ENCODE results near the gene CTXN1.
"Not testable (repeated sequence)": the region's sequence is repeated elsewhere in the genome, so short reads cannot be mapped to it uniquely, and the experiment has no call there.

The CTXN1 gene

GRCh38 chr19:7900401-7900870, 25.5 kb downstream of the CTXN1 start:
- DNase-seq (ENCODE audit: low spot score): no peak

- DNase-seq (ENCODE audit: low spot score): no peak
Observed at GRCh38 chr19:7899751-7900378, 26.1 kb downstream of the CTXN1 start.

DNA sequence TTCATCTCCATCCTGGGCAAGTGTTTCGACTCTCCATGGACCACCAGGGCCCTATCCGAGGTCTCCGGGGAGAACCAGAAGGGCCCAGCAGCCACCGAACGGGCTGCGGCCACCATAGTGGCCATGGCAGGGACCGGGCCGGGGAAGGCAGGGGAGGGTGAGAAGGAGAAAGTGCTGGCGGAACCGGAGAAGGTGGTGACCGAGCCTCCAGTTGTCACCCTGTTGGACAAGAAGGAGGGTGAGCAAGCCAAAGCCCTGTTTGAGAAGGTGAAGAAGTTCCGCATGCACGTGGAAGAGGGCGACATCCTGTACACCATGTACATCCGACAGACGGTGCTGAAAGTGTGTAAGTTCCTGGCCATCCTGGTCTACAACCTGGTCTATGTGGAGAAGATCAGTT, 27.0 kb downstream of the CTXN1 start:
- DNase-seq (ENCODE audit: low spot score): no peak

- no peak for DNase-seq (ENCODE audit: low spot score)
Observed at GRCh38 chr19:7897292-7897691, 28.6 kb downstream of the CTXN1 start.

GRCh38 chr19:7895565-7895964, 30.4 kb downstream of the CTXN1 start:
- no peak for DNase-seq (ENCODE audit: low spot score)

GRCh38 chr19:7894612-7895309, 31.2 kb downstream of the CTXN1 start:
- DNase-seq (ENCODE audit: low spot score): no peak

- not testable (repeated sequence) for DNase-seq (ENCODE audit: low spot score)
Observed at GRCh38 chr19:7893362-7894101, 32.4 kb downstream of the CTXN1 start.

- no peak for DNase-seq (ENCODE audit: low spot score)
Observed at GRCh38 chr19:7888826-7889217, 37.1 kb downstream of the CTXN1 start.

DNA sequence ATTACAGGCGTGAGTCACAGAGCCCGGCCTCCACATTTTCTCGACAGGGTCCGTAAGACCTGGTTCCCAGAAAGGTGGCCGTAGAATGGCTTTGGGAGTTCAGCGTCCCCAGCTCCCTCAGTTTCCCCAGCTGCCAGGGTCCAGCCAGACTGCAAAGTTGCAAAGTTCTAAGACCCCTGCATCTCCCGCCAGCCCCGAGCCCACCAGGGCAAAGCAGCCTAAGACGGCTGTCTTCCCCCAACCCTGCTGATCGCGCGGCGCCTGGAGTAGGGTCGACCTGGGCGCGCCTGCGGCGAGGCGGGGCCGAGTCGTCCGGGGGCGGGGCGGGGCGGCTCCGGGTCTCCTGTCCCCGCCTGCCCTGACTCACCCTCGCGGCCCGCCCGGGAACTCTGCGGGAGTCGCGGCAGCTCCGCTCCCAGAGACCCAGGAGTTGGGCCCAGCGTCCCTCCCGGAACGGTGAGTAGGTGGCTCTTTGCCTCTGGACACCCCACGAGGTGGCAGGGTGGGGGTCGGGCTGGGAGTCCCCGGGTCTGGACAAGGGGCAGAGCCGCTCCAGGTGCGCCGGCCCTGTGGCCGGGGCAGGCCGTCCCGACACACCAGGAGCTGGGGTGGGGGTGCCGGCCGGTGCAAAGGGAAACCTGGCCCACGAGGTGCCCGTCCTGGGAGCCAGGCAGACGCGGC, 37.6 kb downstream of the CTXN1 start, which contains the start of gene LRRC8E:
Gene LRRC8E (plus strand): TSS at position 366 of the 681 bp plus-strand sequence. CDS start 7,094 bp downstream, outside the sequence.
- no peak for DNase-seq (ENCODE audit: low spot score)

DNA sequence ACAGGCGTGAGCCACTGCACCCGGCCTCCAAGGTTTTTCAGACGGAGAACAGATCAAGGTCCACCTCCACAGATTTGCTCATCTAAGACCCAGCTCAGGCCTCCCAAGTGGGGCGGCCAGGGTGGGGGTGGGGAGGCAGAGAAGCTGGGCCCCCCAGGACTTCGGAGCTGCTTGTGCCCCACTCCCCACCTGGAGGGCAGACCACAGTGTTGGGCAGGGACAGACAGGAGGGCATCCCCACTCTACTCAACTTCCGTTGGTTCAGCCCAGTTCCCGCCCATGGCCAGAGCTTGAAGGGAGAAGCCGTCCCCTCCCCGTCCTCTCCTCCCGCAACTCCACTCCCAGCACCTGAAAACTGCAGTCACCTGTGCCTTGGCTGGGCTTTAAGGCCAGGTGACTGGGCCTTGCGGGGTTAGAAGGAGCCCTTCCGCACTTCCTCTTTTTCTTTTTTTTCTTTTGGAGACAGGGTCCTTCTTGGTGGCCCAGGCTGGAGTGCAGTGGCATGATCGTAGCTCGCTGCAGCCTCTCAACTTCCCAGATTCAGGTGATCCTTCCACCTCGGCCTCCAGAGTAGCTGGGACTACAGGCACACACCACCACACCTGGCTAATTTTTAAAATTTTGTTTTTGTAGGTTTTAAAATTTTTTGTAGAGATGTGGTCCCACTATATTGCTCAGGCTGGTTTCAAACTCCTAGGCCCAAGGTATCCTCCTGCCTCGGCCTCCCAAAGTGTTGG, 38.4 kb downstream of the CTXN1 start:
- DNase-seq (ENCODE audit: low spot score): no peak

GRCh38 chr19:7885818-7886217, 40.1 kb downstream of the CTXN1 start:
- no peak for DNase-seq (ENCODE audit: low spot score)

DNA sequence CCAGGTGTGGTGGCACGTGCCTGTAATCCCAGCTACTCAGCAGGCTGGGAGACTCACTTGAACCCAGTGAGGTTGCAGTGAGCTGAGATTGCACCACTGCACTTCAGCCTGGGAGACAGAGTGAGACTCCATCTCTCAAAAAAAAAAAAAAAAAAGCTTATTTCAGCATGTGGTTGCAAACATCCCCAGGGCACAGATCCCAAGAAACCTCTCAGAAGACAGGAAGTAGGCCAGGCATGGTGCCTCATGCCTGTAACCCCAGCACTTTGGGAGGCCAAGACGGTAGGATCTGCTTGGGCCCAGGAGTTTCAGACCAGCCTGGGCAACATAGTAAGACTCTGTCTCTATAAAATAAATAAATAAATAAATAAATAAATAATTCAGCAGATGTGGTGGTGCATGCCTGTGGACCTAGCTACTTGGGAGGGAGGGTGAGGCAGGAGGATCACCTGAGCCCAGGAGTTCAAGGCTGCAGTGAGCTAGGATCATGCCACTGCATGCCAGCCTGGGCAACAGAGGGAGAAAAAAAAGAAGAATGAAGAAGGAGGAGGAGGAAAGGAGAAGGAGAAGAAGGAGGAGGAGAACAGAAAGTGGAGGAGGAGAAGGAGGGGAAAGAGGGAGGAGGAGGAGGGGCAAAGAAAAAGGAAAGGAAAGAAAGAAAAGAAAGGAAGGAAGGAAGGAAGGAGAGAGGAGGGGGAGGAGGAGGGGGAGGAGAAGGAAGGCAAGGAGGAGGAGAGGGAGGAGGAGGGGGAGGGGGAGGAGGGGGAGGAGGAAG, 42.0 kb downstream of the CTXN1 start:
- DNase-seq (ENCODE audit: low spot score): no peak

- DNase-seq (ENCODE audit: low spot score): no peak
Observed at GRCh38 chr19:7883105-7883504, 42.8 kb downstream of the CTXN1 start.

GRCh38 chr19:7881910-7882309, 44.0 kb downstream of the CTXN1 start:
- no peak for DNase-seq (ENCODE audit: low spot score)

DNA sequence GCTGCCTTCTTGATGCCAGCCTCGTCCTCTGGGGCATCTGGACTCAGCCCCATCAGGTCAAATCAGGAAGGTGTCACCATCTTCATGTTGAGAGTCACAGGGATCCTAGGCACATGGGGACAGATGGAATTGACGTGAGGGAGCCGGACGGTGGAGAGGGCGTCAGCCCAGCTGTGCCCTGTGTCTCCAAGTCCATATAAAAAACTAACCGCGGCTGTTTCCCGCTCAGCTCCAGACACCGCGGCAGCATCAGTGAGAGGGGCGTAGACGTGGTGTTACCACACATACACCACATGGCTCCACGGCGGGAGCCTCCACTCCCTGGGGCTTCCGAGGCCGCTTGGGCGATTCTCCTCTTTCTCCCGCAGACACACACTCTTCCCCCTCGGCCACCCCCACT, 46.1 kb downstream of the CTXN1 start:
- no peak for DNase-seq (ENCODE audit: low spot score)

GRCh38 chr19:7879111-7879807, 46.7 kb downstream of the CTXN1 start:
- no peak for DNase-seq (ENCODE audit: low spot score)

- DNase-seq (ENCODE audit: low spot score): no peak
Observed at GRCh38 chr19:7877249-7877836, 48.6 kb downstream of the CTXN1 start.

GRCh38 chr19:7874897-7875273, 51.0 kb downstream of the CTXN1 start:
- DNase-seq (ENCODE audit: low spot score): no peak

Data from CD4-positive, alpha-beta T cell treated with Interleukin-6 at 100 ng/mL for 8 hours (primary cell).